NCI-H187 (cell line): Measurements from ENCODE around the gene VN1R2.
A peak's percentile ranks its signal among the peaks of the same experiment; 100 is the strongest.
"Not testable (repeated sequence)": the region's sequence is repeated elsewhere in the genome, so short reads cannot be mapped to it uniquely, and the experiment has no call there.

ENCODE experiments used
- DNase-seq, 2 experiments: peaks; one replicate each; lab custom pipeline; 2025; lab: John Stamatoyannopoulos, UW

Gene VN1R2, protein sequence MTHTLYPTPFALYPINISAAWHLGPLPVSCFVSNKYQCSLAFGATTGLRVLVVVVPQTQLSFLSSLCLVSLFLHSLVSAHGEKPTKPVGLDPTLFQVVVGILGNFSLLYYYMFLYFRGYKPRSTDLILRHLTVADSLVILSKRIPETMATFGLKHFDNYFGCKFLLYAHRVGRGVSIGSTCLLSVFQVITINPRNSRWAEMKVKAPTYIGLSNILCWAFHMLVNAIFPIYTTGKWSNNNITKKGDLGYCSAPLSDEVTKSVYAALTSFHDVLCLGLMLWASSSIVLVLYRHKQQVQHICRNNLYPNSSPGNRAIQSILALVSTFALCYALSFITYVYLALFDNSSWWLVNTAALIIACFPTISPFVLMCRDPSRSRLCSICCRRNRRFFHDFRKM

DNA sequence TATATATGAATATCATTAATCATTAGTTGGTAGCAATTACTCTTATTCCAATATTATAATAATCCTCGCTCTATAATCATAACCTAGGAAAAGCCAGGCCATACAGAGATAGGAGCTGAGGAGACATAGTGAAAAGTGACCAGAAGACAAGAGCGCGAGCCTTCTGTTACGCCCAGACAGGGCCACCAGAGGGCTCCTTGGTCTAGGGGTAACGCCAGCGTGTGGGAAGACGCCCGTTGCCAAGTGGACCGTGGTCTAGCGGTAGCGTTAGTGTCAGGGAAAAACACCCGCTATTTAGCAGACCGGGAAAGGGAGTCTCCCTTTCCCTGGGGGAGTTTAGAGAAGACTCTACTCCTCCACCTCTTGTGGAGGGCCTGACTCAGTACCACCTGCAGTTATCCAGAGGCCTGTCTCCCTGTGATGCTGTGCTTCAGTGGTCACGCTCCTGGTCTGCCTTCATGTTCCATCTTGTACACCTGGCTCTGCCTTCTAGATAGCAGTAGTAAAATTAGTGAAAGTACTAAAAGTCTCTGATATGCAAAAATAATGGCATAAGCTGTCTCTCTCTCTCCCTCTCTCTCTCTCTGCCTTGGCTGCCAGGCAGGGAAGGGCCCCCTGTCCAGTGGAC is at the start of gene VN1R2:
TSS of gene VN1R2 (plus strand) at position 578 of the 628 bp plus-strand sequence. CDS start 84 bp downstream, outside the sequence.
- DNase-seq, result not testable (repeated sequence)

DNA sequence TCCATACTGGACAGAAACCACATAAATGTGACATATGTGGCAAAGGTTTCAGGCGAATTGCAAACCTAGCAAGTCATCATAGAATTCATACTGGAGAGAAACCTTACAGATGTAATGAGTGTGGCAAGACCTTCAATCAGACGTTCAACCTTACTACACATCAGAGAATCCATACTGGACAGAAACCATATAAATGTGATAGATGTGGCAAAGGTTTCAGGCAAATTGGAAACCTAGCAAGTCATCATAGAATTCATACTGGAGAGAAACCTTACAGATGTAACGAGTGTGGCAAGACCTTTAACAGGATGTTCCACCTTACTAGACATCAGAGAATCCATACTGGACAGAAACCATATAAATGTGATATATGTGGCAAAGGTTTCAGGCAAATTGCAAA is 46.5 kb upstream of the VN1R2 start:
- not testable (repeated sequence) for DNase-seq

DNA sequence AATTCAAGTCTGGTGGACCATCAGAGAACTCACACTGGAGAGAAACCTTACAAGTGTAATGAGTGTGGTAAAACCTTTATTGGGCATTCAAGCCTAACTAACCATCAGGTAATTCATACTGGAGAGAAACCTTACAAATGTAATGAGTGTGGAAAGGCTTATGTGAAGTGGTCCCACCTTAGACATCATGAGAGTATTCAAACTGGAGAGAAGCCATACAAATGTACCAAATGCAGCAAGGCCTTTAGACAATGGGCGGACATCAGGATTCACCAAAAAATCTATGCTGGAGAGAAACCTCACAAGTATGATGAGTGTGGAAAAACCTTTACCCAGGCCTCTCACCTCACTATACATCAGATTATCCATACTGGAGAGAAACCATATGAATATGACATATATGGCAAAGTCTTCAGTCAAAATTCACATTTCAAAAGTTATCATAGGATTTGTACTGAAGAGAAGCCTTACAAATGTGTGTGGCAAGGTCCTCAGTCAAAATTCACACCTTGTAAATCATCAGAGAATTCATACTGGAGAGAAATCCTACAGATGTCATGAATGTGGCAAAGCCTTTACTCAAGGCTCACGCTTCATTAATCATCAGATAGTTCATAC is 45.3 kb upstream of the VN1R2 start:
- DNase-seq, result no peak

DNA sequence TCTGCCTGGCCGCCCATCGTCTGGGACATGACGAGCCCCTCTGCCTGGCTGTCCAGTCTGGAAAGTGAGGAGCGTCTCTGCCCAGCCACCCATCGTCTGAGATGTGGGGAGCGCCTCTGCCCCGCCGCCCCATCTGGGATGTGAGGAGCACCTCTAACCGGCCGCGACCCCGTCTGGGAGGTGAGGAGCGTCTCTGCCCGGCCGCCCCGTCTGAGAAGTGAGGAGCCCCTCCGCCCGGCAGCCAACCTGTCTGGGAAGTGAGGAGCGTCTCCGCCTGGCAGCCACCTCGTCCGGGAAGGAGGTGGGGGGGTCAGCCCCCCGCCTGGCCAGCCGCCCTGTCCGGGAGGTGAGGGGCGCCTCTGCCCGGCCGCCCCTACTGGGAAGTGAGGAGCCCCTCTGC is 35.4 kb upstream of the VN1R2 start:
- DNase-seq, result not testable (repeated sequence)

DNA sequence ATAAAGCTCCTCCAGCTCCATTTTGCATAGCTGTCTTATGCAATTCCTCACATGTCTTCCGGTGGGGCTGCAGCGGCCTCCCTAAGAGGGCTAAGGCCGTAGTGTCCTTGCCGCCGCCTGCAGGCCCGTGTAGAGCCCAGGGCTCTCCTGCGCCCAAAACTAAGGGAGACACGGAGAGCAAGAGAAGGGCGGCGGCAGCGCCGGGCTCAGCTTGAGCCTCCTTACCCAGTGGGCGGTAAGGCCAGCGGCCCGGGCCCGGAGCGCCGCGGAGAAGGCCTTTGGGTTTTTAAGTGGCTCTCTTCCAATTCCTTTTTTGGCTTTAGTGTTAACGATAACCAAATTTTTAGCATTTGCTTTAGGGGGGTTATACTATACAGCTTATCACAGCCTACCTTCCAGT is 33.5 kb upstream of the VN1R2 start:
- DNase-seq, result no peak

DNA sequence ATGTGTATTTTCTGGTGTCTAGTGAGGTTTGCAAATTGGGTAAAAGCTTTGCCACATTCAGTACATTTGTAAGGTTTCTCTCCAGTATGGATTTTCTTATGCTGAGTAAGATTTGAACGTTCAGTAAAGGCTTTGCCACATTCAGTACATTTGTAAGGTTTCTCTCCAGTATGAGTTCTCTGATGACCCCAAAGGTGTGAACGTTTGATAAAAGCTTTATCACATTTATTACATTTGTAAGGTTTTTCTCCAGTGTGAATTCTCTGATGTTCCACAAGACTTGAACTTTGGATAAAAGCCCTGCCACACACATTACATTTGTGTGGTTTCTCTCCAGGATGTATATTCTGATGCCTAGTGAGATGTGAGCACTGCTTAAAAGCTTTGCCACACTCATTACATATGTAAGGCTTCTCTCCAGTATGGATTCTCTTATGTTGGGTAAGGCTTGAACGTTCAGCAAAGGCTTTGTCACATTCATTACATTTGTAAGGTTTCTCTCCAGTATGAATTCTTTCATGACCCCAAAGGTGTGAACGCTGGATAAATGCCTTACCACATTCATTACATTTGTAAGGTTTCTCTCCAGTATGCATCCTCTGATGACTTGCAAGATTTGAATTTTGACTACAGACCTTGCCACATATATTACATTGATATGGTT is 20.8 kb upstream of the VN1R2 start:
- DNase-seq, result no peak

DNA sequence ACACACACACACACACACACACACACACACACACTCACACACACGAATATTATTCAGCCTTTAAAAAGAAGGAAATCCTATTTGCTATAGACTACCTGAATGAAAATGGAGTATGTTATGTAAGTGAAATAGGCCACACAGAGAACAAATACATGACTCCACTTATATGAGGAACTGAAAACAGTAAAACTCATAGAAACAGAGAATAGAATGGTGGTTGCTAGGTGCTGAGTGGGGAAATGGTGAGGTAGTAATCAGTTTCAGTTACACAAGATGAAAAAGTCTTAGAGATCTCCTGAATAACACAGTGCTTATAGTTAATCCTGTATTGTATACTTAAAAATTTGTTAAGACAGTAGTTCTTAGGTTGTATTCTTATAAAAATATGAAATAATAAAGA is 11.6 kb upstream of the VN1R2 start:
- no peak for DNase-seq

DNA sequence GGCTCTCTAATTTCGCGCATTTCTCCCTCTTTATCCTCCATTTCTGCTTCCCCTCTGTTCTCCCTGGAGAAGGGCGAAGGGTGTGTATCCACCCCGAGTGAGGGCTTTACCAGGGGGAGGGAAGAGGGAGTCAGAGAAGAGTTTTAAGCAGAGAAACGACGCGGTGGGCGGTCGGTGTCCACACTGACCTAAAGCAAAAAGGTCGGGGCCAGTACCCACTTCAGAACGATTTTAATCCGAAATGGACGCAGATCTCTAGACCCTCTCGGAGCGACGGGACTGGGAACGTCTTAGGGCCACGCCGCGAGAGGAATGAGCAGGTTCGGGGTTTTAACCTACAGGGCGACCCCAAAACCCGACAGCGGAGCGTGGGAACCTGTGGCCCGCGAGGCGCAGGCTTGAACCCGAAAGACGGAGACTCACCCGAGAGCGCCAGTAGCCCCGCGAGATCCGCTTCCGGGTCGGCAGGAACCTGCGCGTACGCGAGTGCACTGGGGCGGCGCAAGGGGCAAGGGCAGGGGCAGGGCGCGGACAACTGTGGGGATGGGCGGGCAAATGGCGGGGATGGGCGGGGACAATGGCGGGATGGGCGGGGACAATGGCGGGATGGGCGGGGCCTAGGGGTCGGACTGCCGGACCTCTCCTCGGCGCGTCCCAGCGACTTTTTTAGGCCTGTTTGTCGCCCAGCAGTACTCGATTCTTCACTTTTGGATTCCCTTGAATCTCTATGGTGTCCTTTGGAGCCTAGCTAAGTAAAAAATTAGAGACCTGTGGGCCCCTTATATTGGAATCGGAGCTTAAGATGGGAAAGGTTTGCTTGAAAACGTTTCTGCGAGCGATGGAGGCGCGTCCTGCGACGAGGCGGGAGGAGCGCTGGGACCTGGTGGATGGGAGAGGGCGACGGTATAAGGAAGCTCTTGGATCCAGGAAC is 3.4 kb upstream of the VN1R2 start, which contains the start of gene ZNF677:
TSS of gene ZNF677 (minus strand) at position 463 of the 931 bp plus-strand sequence. CDS start 3,323 bp downstream, outside the sequence.
- DNase-seq, result peak; percentile 58 to 63

DNA sequence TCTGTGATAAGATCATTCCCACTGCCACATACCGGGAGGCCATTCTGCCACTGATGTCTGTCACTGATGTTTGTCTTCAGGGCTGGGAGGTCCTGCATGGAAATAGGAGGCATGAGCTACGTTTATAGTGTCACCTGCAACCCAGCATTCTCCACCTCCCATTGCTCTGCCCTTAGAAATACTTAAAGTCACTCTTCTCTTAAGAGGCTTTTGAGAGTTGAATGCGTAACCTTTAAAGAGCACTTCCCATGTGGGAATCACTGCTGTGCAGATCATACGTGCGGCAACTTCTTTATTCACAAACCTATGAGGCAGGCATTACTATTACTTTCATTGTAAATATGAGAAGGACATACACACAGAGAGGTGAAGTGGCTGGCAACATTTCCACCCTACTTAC is 9.5 kb downstream of the VN1R2 start, which contains the start of gene VN1R4:
TSS of gene VN1R4 (minus strand) at position 101 of the 400 bp plus-strand sequence. CDS start at position 43, 58 bp downstream.
- DNase-seq, result peak; percentile 36 to 79

DNA sequence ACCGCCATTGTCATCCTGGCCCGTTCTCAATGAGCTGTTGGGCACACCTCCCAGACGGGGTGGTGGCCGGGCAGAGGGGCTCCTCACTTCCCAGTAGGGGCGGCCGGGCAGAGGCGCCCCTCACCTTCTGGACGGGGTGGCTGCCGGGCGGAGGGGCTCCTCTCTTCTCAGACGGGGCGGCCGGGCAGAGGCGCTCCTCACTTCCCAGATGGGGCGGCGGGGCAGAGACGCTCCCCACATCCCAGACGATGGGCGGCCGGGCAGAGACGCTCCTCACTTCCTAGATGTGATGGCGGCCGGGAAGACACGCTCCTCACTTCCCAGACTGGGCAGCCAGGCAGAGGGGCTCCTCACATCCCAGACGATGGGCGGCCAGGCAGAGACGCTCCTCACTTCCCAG is 11.8 kb downstream of the VN1R2 start:
- not testable (repeated sequence) for DNase-seq

DNA sequence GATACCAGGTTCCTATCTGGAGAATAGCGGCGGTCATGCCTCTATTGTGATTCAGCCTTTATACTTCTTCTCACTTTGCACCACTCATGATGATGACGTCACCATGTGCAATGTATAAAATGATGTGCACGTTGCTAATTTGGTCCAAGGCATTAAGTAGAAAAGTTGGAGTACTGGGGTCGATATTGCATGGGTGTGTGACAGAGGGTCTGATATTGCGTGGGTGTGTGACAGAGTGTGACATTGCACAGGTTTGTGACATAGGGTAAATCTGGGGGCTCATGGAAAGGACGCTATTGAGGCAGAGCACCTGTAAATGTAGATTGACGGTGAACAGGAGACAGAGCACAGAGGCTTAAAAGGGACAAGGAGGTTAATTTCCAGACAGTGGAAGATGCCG is 14.0 kb downstream of the VN1R2 start:
- DNase-seq, result no peak

DNA sequence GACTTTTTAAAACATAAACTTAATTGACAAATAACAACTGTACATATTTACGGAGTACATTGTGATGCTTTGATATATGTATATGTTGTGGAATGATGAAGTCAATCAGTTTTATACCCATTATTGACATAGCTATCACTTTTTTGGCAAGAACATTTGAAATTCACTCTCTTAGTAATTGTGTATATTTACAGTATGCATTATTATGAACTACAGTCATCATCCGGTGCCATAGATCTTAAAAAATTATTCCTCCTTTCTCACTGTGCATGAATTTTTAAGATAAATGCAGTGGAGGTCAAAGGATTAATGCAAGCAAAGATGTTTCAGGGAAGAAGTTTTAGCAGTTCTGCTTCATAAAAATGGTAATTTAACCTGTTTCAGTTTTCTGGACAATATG is 17.4 kb downstream of the VN1R2 start:
- DNase-seq, result no peak

DNA sequence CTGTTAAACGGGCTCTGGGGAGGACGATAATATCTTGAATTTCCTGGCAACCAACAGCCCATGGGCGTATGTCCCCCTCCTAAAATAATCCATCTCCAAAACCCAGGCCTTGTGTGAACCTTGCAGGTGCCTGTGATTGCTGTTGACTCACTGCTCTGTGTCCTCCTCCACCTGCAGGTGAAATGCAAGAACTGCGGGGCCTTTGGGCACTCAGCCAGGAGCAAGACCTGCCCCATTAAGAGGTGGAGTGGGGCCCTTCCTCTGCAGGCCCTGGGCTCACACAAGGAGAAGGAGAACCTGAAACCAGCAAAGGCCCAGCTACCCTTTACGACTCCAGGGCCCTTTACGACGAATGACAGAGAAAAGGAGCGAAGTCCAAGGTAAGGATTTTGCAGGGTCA is 23.9 kb downstream of the VN1R2 start:
- DNase-seq, result peak; percentile 38 to 73

DNA sequence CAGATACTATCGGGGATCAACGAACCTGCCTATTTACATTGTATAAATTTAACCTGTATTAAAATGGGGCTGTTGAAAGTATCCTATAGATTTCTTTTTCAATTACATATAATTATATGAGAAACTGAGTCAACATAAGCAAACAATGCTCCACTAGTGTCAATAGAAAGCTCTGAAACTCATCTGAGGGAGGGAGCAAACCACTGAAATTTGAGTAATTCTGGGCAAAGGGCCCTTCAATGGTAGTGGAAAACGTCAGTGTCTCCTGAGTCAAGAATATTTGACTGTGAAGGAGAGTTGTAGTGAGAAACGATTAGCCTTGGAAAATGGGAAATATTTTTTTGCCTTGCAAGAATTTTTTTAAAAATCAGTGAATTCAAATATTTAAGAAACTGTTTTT is 27.0 kb downstream of the VN1R2 start:
- no peak for DNase-seq

DNA sequence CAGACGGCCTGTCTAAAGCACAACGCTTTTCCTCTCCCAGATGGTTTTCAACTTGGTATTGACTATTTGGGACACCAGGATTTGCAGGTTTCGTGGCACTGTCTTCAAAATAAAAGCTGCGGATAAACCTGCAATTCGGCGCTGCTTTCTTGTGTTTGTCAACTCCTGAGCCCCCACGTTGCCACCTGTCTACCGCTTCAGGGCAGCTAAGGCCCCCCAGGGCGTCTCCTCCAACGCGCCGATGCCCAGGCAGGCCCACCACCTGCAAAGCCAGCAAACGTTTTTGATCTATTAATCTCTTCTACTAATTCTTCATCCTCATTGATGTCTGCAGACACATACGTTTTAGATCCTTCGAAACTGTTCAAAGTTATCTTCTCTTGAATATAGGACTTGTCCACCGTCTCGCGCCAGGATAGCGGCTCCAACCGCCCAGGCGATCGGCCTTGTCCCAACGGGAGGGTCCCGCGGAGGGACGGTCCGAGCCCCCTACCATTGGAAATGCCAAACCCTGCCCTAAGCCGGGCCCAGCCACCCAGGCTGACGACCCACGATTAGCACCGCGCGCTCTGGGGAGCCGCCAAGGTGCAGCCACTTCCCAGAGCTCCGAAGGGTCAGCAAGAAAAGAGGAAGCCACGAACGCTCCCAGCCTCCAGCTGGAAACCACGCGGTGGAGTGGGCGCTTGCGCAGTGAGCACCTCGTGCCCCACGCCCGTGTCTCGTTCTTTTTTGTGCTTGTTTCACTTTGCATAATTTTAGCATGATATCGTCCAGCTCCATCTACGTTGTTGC is 32.9 kb downstream of the VN1R2 start:
- DNase-seq, result no peak

DNA sequence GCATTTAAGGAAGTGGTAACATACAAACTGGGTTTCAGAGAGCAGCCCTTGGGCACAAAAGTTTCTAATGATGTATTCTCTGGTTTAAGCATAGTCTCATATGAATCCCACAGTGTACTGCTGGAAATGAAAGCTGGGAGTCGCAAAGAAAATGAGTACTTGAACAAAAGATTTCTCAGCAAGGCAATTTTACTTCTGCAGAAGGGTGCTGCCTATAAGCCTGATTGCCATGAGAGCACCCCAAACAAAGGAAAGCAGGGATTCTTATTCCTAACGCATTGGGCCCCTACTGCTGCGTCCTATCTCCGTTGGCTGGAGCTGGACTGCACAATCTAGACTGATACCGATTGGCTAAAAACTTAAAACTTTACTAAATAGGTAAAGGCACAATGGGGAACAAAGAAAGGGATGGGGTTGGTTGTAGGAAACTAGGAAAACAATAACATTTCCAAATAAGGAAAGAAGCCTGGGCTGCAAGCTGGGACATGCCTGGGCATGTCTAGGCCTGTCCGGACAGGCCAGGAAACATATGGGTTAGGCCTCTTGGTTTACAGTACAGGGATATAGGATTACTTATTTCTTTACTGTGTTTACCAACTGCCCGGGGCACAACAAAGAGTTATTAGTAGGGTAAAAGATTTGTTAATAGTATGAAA is 36.8 kb downstream of the VN1R2 start:
- no peak for DNase-seq

DNA sequence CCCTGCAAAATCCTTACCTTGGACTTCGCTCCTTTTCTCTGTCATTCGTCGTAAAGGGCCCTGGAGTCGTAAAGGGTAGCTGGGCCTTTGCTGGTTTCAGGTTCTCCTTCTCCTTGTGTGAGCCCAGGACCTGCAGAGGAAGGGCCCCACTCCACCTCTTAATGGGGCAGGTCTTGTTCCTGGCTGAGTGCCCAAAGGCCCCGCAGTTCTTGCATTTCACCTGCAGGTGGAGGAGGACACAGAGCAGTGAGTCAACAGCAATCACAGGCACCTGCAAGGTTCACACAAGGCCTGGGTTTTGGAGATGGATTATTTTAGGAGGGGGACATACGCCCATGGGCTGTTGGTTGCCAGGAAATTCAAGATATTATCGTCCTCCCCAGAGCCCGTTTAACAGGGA is 43.2 kb downstream of the VN1R2 start:
- not testable (repeated sequence) for DNase-seq

DNA sequence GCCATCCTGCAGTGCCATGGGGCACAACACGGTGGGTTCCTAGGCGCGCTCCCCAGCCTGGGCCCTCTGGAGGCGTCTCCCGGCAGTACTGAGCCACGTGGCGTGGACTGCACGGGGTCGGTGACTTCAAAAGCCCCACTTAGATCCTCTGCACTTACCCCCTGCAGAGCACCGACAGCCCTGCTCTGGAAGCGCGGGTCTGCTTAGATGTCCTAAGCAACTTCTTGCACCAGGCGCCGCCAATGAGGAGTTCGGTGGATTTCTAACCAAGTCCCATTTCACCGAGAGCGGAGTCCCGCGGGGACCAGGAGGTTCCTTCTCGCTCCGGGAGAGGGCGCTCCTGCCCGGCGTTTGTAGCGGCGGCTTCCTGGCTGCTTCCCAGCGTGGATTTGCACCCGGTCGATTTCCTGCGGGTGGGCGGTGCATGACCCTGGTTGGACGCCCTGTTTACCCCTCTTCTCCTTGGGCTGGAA is 50.3 kb downstream of the VN1R2 start:
- no peak for DNase-seq
